RWPE2 (cell line): Measurements from ENCODE around the gene IFT81.

ENCODE experiments used
- ATAC-seq: fragments of 200-7000 bp; cut with Tn5 transposase; 3 replicates; pipeline ENCODE4 v1.9.1; 2021; ENCODE audit warnings: low read depth
- DNase-seq: peaks from one replicate; pipeline ENCODE4 v3.0.0-alpha.2; 2020; ENCODE audit warnings: low spot score
- H3K27ac ChIP-seq: fragments of 450-650 bp; 2 replicates; pipeline ENCODE4 v1.5.1; 2017; ENCODE audit warnings: mild to moderate bottlenecking; ENCODE audit not compliant: poor library complexity, severe bottlenecking
- H3K27me3 ChIP-seq: fragments of 250-450 bp; sonication (Bioruptor Pico); 2 replicates; pipeline ENCODE4 v1.5.1; 2021; ENCODE audit warnings: mild to moderate bottlenecking, moderate library complexity; ENCODE audit not compliant: insufficient read depth, poor library complexity, severe bottlenecking
- H3K36me3 ChIP-seq: fragments of 250-450 bp; sonication (Bioruptor Pico); 2 replicates; pipeline ENCODE4 v1.5.1; 2020; ENCODE audit warnings: low read depth, mild to moderate bottlenecking, moderate library complexity
- H3K4me1 ChIP-seq: fragments of 250-450 bp; sonication (Bioruptor Pico); 2 replicates; pipeline ENCODE4 v1.5.1; 2021; ENCODE audit warnings: mild to moderate bottlenecking, moderate library complexity; ENCODE audit not compliant: insufficient read depth, poor library complexity, severe bottlenecking
- H3K4me3 ChIP-seq: fragments of 250-450 bp; sonication (Bioruptor Pico); 2 replicates; pipeline ENCODE4 v1.5.1; 2021; ENCODE audit warnings: mild to moderate bottlenecking, moderate library complexity; ENCODE audit not compliant: severe bottlenecking
- H3K9me3 ChIP-seq: fragments of 250-450 bp; sonication (Bioruptor Pico); 2 replicates; pipeline ENCODE4 v1.5.1; 2021; ENCODE audit warnings: mild to moderate bottlenecking, moderate library complexity; ENCODE audit not compliant: severe bottlenecking
- CTCF ChIP-seq: fragments of 450-650 bp; IDR thresholded peaks from one replicate; pipeline ENCODE4 v1.5.1; 2017; ENCODE audit warnings: mild to moderate bottlenecking, moderate library complexity; ENCODE audit not compliant: poor library complexity, severe bottlenecking

The IFT81 gene

GRCh38 chr12:110256780-110257431, 132.7 kb downstream of the IFT81 start:
- DNase-seq: no peak
- Histone ChIP-seq H3K4me1 (peaks cover 5% of the 10 kb centered on the region), H3K9me3 (no peaks in the 10 kb centered on the region), H3K4me3 (no peak overlapping the region), H3K36me3 (no peaks in the 10 kb centered on the region), H3K27me3 (no peaks in the 10 kb centered on the region), H3K27ac (no peak overlapping the region)
- ATAC-seq: no peak
- TF ChIP-seq CTCF: no peak

GRCh38 chr12:110258466-110258865, 134.3 kb downstream of the IFT81 start:
- no peak for ATAC-seq
- Histone ChIP-seq H3K27me3 (no peaks in the 10 kb centered on the region), H3K4me3 (no peak overlapping the region), H3K36me3 (no peaks in the 10 kb centered on the region), H3K9me3 (no peaks in the 10 kb centered on the region), H3K4me1 (peaks cover 14% of the 10 kb centered on the region), H3K27ac (no peak overlapping the region)
- no peak for TF ChIP-seq CTCF
- DNase-seq: no peak

GRCh38 chr12:110262442-110263388, 138.6 kb downstream of the IFT81 start:
- Histone ChIP-seq H3K4me1 (peaks cover 25% of the 10 kb centered on the region), H3K27ac (peak overlapping the region; percentile 7), H3K4me3 (no peak overlapping the region), H3K36me3 (no peaks in the 10 kb centered on the region), H3K9me3 (no peaks in the 10 kb centered on the region), H3K27me3 (no peaks in the 10 kb centered on the region)
- TF ChIP-seq CTCF: no peak
- peak; percentile 4 for DNase-seq
- peak; percentile 75 for ATAC-seq

- DNase-seq (no peak), ATAC-seq (no peak)
- no peak overlapping the region for H3K4me3 ChIP-seq
- TF ChIP-seq CTCF: no peak
- H3K4me1 ChIP-seq: peaks cover 51% of the 10 kb centered on the region
- H3K36me3 ChIP-seq: no peaks in the 10 kb centered on the region
- no peaks in the 10 kb centered on the region for H3K9me3 ChIP-seq
- H3K27me3 ChIP-seq: no peaks in the 10 kb centered on the region
- H3K27ac ChIP-seq: peak overlapping the region; percentile 94
These were observed 142.3 kb downstream of the IFT81 start for GRCh38 chr12:110266381-110266960.
